Urothelium cell line (cell line): Measurements from ENCODE around the gene TMEM50A.
A peak's percentile ranks its signal among the peaks of the same experiment; 100 is the strongest.
"Not testable (repeated sequence)": the region's sequence is repeated elsewhere in the genome, so short reads cannot be mapped to it uniquely, and the experiment has no call there.

Source experiments
- DNase-seq: peaks from one replicate; pipeline ENCODE4 v3.0.0; 2011; ENCODE audit warnings: low spot score, mixed read lengths
- FAIRE-seq: peaks from 2 replicates; lab custom pipeline; 2011; peaks lifted over from hg19 to GRCh38; lab: Jason Lieb, UNC

The TMEM50A gene

DNA sequence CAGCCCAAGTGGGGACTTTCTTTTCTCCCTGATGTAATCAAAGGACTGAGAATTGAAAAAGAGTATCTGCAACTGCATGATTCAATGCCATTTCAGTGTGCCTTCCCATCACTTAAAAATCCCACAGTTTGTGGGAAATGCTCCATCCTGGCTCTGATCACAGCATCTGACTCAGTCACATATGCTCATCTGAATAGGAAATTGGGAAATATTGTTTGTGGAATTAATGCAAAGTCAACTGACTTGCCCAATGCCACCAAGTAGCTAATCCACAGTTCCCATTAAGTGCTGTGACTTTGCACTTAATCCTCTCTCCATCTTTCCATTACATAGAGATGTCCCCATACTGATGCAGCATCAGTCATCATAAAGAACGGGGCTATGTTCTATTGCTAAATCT is 45.0 kb downstream of the TMEM50A start:
- not testable (repeated sequence) for DNase-seq, FAIRE-seq

DNA sequence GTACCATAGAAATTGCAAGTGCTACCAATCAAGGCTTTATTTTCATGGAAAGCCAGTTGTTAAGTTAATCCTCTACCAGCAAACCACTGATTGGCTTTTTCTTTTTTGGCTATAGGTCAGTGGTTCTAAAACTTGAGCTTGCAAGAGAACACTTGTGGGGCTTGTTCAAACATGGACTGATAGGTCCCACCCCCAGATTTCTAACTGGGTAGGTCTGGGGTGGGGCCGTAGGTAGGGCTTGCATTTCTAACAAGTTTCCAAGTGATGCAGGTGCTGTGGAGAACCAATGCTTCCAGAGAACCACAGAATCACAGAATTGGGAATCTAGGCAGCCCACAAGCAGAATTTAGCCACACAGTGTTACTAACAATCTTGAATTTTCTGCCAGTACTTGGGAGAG is 45.7 kb downstream of the TMEM50A start:
- not testable (repeated sequence) for FAIRE-seq, DNase-seq

GRCh38 chr1:25387096-25387495 is 49.0 kb downstream of the TMEM50A start:
- DNase-seq, FAIRE-seq: not testable (repeated sequence)

DNA sequence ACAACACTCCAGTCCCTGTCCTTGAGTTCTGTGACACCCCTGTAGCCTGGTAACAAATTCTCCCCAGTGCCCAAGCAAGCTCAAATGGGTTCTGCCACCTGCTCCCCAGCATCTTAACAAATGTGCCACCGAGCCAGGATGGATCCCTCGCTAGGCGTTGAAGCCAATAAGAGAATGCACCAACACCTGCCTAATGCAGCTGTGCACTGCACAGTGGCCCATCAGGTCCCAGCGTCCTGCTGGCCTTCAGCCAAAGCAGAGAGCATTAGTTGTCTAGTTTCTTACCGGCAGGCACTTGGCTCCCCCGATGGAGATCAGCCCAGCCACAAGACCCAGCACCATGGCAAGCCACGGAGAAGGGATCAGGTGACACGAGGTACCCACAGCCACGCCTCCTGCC is 50.6 kb downstream of the TMEM50A start:
- DNase-seq = not testable (repeated sequence)
- peak; percentile 32 for FAIRE-seq

DNA sequence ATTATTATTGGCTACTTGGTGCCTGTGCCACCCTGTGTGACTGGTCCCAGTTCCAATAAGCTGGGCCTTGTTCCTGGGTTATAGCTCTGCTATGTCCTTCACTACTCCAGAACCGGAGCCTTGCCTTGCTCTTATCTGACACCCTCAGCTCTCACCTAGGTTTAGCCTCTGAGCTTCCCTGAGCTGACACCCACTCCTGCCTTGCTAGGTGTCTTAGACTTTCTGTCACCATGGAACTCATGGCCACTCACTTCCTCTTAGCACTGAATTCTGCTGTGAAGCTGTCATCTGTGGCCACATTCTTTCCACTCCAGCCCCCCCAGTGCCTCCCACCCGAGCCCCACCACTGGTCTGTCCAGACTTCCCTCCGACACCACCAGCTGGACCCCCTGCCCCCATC is 51.6 kb downstream of the TMEM50A start:
- not testable (repeated sequence) for DNase-seq, FAIRE-seq

- FAIRE-seq (no peak), DNase-seq (no peak)
These were observed 54.7 kb downstream of the TMEM50A start for GRCh38 chr1:25392841-25393240.

- FAIRE-seq, DNase-seq: not testable (repeated sequence)
These were observed 59.4 kb downstream of the TMEM50A start for GRCh38 chr1:25397549-25397948.

DNA sequence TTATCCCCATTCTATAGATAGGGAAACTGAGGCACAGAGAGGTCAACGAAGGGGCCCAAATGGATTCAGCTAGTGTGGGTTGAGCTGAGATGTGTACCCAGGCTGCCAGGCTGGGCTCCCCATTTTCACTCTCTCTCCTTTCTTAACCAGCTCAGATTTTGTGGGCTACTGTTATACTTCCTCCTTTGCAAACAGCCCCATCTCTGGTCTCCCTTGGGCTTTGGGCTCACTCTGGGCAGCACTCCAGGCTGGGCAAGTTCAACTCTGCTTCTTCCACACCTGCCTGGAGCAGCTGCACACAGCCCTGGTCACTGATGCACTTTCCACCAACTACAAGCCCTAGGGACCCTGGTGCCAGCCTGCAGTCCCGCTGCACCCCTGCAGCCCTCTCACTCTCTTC is 59.9 kb downstream of the TMEM50A start:
- not testable (repeated sequence) for FAIRE-seq, DNase-seq

DNA sequence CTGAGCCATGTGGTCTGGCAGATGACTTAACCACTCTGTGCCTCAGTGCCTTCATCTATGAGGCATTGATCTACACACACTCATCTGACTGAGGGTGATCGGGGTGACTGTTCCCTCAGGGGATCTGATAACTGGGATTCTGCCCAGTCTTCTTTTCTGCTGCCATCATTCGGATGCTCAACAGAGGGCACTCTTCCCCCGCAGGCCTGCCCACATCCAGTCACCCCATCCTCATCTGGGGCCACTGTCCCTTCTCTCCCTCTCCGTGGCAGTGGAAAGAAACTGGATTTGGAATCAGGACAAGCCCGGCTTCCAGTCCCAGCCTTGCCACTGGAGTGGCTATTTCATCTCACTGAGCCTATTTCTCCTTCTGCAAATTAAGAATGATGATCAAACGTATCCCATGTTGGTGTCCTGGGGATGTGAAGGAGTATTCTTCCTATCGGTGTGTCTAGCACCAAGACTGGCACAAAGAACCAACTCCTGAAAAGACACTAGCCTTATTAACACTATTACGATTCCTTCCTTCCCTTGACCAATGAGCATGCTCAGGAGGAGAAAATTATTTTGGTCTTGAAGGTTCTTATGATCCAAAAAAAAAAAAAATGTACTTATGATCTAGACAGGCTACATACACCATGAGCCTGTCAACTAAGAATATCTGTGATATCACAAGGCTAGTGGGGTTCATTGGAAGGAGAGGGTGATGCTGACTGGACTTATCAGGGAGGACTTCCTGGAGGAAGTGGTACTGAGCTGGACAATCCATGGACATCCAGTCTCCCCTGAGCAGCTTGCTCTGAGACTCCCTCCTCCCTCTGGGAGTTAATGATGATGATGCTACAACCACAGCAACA is 65.0 kb downstream of the TMEM50A start:
- peak; percentile 79 for FAIRE-seq
- not testable (repeated sequence) for DNase-seq

DNA sequence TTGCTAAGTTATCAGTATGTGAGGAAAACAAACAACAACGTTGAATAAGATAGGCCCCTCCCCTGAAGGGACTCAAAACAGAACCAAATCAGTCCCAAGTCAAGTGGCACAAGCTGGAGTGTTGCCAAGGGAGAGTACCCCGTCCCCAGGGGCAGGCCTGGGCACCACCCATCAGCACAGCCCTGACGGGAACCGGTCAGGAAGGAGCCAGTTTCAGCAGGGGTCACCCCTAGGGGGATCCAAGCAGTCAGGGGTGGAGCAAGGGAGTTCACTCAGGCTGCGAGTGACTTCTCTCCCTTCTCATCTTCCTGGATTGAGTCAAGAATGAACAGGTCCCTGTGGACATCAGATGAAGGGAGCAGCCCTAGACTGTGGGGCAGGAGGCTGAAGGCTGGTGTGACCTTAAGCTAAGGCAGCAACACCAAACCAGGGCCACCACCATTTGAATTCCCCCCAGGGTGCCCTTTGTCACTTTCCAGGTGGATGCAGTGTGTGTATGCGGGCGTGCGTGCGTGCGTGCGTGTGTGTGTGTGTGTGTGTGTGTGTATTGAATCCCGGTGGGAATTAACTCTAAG is 67.7 kb downstream of the TMEM50A start:
- not testable (repeated sequence) for FAIRE-seq, DNase-seq

- FAIRE-seq, DNase-seq: not testable (repeated sequence)
These were observed 71.7 kb downstream of the TMEM50A start for GRCh38 chr1:25409641-25410427.
